Body of pancreas (tissue), 4 donors: ENCODE measurements around the gene NRCAM. TPM values are rescaled to one million over a fixed set of nuclear protein-coding genes. Genes with fewer than 3 reads are reported as not detected.

Experiments
- ATAC-seq: fragments of 150-250 bp; one replicate; pipeline ENCODE4 v1.9.1; 2016
- DNase-seq, 4 donors: peaks; one replicate each; pipeline ENCODE4 v3.0.0-alpha.2; 2019
- H3K27ac ChIP-seq, 4 donors: fragments of 200-600 bp; sonication (generic); 1 replicate in 3 of 4; 2 replicates in 1 of 4; pipeline versions ENCODE4 v1.5.1 to v1.6.1; 2016 to 2019; ENCODE audit warnings: mild to moderate bottlenecking in 1 of 4, mixed read lengths in 1 of 4, moderate library complexity in 1 of 4
- H3K27me3 ChIP-seq, 2 donors: fragments of 200-600 bp; sonication (generic); one replicate each; pipeline ENCODE4 v1.6.0; 2016; ENCODE audit warnings: mild to moderate bottlenecking in 1 of 2
- H3K36me3 ChIP-seq, 2 donors: fragments of 200-600 bp; sonication (generic); replicated peaks in 1 of 2; 2 replicates each; pipeline ENCODE4 v1.5.1; 2016; ENCODE audit warnings: low read depth in 2 of 2; ENCODE audit not compliant: insufficient read depth in 1 of 2
- H3K4me1 ChIP-seq: fragments of 200-600 bp; sonication (generic); one replicate; pipeline ENCODE4 v1.6.0; 2016
- H3K4me3 ChIP-seq, 2 donors: fragments of 200-600 bp; sonication (generic); 1 replicate in 1 of 2; 2 replicates in 1 of 2; pipeline ENCODE4 v1.5.1; 2016 to 2019
- H3K9me3 ChIP-seq, 3 donors: fragments of 200-600 bp; sonication (generic); 1 replicate in 2 of 3; 2 replicates in 1 of 3; pipeline ENCODE4 v1.5.1; 2016
- POLR2A ChIP-seq, 3 donors: fragments of 450-650 bp; IDR thresholded peaks; one replicate each; pipeline ENCODE4 v1.6.1; 2016; ENCODE audit warnings: antibody characterized with exemption in 3 of 3, mild to moderate bottlenecking in 2 of 3
- WGBS, 2 donors: methylation state at CpG; one replicate each; pipeline ENCODE4 v1.1.5; 2017; 5-methylcytosine and 5-hydroxymethylcytosine counted together
- intact Hi-C: fragments of 100-400 bp; cut with DNase I; formaldehyde crosslinking; loops from one replicate; pipeline ENCODE4 v1.15.1; 2023
- total RNA-seq, 2 donors: library from RNA; depleted of rRNA; stranded (reverse); fragments of >200 nt; gene quantifications; one replicate each; pipeline ENCODE4 v1.1.0, GENCODE V29; 2016
- TF ChIP-seq, protein P1 (sequence below), 7 experiments: fragments of 450-650 bp in 4 of 7; fragments of 200-600 bp in 3 of 7; sonication (generic) in 3 of 7; IDR thresholded peaks; one replicate each; pipeline ENCODE4 v1.5.1; 2016 to 2019; ENCODE audit warnings: antibody characterized with exemption in 7 of 7

Gene NRCAM
- total RNA-seq, 2 donors from 2014 or later: 39.4 to 49.8 TPM

DNA sequence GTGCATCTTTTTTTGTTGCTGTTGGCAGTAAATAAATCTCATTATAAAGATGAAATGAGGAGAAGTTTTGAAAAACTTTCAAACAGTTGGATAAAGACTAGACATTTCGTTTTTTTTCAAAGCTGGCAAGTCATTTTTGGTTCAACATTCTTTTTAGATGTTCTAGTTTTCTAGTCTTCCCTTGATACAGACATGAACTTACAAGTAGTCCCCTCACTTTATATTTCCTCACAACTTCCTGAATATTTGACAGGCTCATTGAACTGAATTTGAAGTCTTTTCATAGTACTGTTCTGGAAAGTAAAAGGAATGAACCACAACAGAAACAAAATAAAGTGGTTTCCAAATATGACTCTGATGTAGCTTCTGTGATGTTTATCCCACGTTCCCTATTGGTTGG, 134.2 kb downstream of the NRCAM start:
- Histone ChIP-seq H3K4me3 (no peak overlapping the region), H3K27ac (no peak overlapping the region), H3K9me3 (no peaks in the 10 kb centered on the region), H3K27me3 (no peaks in the 10 kb centered on the region), H3K4me1 (peaks cover 26% of the 10 kb centered on the region), H3K36me3 (no peaks in the 10 kb centered on the region)
- ATAC-seq (no peak), DNase-seq (no peak)
- intact Hi-C loops: no loop called here
- TF ChIP-seq, protein P1, sequence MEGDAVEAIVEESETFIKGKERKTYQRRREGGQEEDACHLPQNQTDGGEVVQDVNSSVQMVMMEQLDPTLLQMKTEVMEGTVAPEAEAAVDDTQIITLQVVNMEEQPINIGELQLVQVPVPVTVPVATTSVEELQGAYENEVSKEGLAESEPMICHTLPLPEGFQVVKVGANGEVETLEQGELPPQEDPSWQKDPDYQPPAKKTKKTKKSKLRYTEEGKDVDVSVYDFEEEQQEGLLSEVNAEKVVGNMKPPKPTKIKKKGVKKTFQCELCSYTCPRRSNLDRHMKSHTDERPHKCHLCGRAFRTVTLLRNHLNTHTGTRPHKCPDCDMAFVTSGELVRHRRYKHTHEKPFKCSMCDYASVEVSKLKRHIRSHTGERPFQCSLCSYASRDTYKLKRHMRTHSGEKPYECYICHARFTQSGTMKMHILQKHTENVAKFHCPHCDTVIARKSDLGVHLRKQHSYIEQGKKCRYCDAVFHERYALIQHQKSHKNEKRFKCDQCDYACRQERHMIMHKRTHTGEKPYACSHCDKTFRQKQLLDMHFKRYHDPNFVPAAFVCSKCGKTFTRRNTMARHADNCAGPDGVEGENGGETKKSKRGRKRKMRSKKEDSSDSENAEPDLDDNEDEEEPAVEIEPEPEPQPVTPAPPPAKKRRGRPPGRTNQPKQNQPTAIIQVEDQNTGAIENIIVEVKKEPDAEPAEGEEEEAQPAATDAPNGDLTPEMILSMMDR (IDR thresholded peaks at IDR 0.05): no peak
- TF ChIP-seq POLR2A (IDR thresholded peaks at IDR 0.05): no peak
- WGBS, 2 donors: 81 to 88% methylated on average over 2 of the region's 2 CpGs

DNA sequence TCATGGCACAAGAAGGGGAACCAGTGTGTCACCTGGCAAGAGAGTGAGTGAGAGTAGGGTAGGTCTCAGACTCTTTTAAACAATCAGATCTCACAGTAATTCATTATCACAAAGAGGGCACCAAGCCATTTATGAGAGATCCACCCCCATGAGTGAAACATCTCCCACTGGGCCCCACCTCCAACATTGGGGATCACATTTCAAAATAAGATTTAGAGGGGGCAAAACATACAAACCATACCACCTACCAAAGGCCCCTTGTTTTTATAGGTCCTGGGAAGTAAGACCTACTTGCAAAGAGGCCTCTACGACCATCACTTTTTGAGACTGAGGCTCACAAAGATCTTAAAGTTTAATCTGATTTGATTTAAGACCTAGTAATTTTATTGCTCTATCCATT, 134.9 kb downstream of the NRCAM start:
- H3K27me3 ChIP-seq: no peaks in the 10 kb centered on the region
- no peak for DNase-seq
- no peak for ATAC-seq
- intact Hi-C loops: no loop called here
- H3K36me3 ChIP-seq: no peaks in the 10 kb centered on the region
- H3K4me1 ChIP-seq: peaks cover 19% of the 10 kb centered on the region
- H3K27ac ChIP-seq: no peak overlapping the region
- TF ChIP-seq, protein P1 (IDR thresholded peaks at IDR 0.05): no peak
- TF ChIP-seq POLR2A (IDR thresholded peaks at IDR 0.05): no peak
- H3K4me3 ChIP-seq: no peak overlapping the region
- H3K9me3 ChIP-seq: no peaks in the 10 kb centered on the region
- WGBS, 2 donors: 83 to 96% methylated on average over 1 of the region's 1 CpG

DNA sequence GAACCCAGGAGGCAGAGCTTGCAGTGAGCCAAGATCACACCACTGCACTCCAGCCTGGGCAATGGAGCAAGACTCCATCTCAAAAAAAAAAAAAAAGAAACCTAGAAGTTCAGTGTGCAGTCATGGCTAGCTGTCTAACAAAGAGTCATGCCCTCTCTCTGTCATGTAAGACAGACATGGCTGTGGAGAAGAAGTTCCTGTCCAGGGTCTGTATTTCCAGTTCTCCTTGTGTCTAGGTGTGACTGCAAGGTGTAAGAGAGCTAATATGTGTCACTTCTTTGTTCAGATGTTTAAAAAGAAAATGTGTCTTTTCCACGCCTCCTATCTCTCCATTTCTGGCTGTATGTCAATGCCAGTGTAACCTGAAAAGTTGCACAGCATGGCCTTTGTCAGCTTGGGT, 139.5 kb downstream of the NRCAM start:
- no peak for DNase-seq
- intact Hi-C loops: no loop called here

GRCh38 chr7:108314551-108314950, 141.7 kb downstream of the NRCAM start:
- Histone ChIP-seq H3K36me3 (no peaks in the 10 kb centered on the region), H3K27ac (no peak overlapping the region), H3K9me3 (no peaks in the 10 kb centered on the region), H3K27me3 (no peaks in the 10 kb centered on the region), H3K4me3 (no peak overlapping the region), H3K4me1 (no peaks in the 10 kb centered on the region)
- no peak for TF ChIP-seq POLR2A (IDR thresholded peaks at IDR 0.05)
- TF ChIP-seq, protein P1 (IDR thresholded peaks at IDR 0.05): no peak
- intact Hi-C loops: no loop called here
- DNase-seq (no peak), ATAC-seq (no peak)

More for the DNA sequence above, 139.5 kb downstream of the NRCAM start:
- no peaks in the 10 kb centered on the region for H3K4me1 ChIP-seq
- no peak for TF ChIP-seq POLR2A (IDR thresholded peaks at IDR 0.05)
- TF ChIP-seq, protein P1 (IDR thresholded peaks at IDR 0.05): no peak
- H3K4me3 ChIP-seq: no peak overlapping the region
- no peak for ATAC-seq
- no peaks in the 10 kb centered on the region for H3K27me3 ChIP-seq
- WGBS, 2 donors: 70 to 83% methylated on average over 1 of the region's 1 CpG
- no peak overlapping the region for H3K27ac ChIP-seq
- H3K36me3 ChIP-seq: no peaks in the 10 kb centered on the region
- no peaks in the 10 kb centered on the region for H3K9me3 ChIP-seq

DNA sequence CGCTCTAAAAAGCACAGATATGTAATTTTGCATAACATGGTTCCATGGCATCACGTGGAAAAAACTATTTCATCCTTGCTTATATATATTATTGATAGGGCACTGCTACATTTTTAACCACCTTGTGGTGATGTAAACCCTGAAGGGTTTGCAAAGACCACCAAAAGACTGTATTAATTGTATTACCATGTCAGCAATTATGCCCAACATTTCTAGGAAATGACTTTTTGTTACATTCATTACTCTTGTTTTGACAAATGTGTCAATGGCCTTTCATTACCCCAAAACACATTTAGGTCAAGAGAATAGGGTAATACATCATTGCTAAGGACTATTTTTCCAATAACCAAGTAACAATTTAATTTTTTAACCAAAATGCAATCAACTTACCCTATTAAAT, 142.2 kb downstream of the NRCAM start:
- H3K36me3 ChIP-seq: no peaks in the 10 kb centered on the region
- no peak overlapping the region for H3K4me3 ChIP-seq
- no peaks in the 10 kb centered on the region for H3K9me3 ChIP-seq
- H3K27me3 ChIP-seq: no peaks in the 10 kb centered on the region
- ATAC-seq (no peak), DNase-seq (no peak)
- intact Hi-C loops: no loop called here
- H3K4me1 ChIP-seq: no peaks in the 10 kb centered on the region
- no peak overlapping the region for H3K27ac ChIP-seq
- TF ChIP-seq, protein P1 (IDR thresholded peaks at IDR 0.05): no peak
- TF ChIP-seq POLR2A (IDR thresholded peaks at IDR 0.05): no peak
- WGBS, 2 donors: 89 to 91% methylated on average over 2 of the region's 2 CpGs
